Measurements from ENCODE around the gene SART1. TPM values are rescaled to one million over a fixed set of nuclear protein-coding genes. Genes with fewer than 3 reads are reported as not detected.

Gene SART1
- total RNA-seq, 1 donor from 2014 or later = 36.5 TPM

DNA sequence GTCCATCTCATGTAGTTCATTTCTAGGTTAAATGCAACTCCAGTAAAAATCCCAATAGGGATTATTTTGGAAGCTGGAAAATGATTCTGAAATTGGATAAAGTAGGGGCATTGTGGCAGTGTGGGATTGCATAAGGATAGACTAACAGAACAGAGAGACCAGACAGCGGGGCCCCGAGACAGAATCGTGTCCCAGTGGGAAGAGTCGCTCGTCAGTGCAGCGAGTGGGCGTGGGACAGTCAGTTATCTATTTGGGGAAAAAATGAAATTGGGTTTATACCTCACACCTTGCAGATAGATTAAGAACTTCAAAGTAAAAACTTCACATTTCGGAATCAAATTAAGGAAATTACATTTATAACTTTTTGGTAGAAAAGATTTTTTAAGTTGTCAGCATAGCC lies 10.6 kb downstream of the SART1 start:
- Histone ChIP-seq H3K79me2 (ENCODE audit: insufficient read depth, low read length) (no peaks in the 10 kb centered on the region), H3K9ac (ENCODE audit: low read length) (no peak overlapping the region), H3K4me1 (ENCODE audit: insufficient read depth, low read length) (no peaks in the 10 kb centered on the region), H3K4me3 (ENCODE audit: insufficient read depth, low read depth, low read length) (no peak overlapping the region), H3K27ac (ENCODE audit: low read depth, low read length) (no peak overlapping the region), H3K9me3 (ENCODE audit: insufficient read depth, low read depth, low read length) (no peaks in the 10 kb centered on the region), H3K36me3 (ENCODE audit: insufficient read depth, low read length) (peaks cover 26% of the 10 kb centered on the region), H4K20me1 (ENCODE audit: insufficient read depth, low read length) (peaks cover 26% of the 10 kb centered on the region), H3K4me2 (ENCODE audit: low read length) (no peak overlapping the region), H3K27me3 (ENCODE audit: insufficient read depth, low read length) (no peaks in the 10 kb centered on the region), H2AFZ (ENCODE audit: low read depth, low read length) (no peak overlapping the region)
- Mint-ChIP-seq H3K4me1 (ENCODE audit: low read depth, unreplicated experiment) (peaks cover 2% of the 10 kb centered on the region), H3K4me3 (ENCODE audit: unreplicated experiment) (no peak overlapping the region), H3K27me3 (ENCODE audit: low read depth, unreplicated experiment) (no peaks in the 10 kb centered on the region), H3K27ac (ENCODE audit: unreplicated experiment) (no peak overlapping the region), H3K9me3 (ENCODE audit: unreplicated experiment) (no peaks in the 10 kb centered on the region), H3K36me3 (ENCODE audit: low read depth, unreplicated experiment) (peaks cover 13% of the 10 kb centered on the region)
- no peak for DNase-seq (ENCODE audit: low read depth)
- no peak for FAIRE-seq
- no peak for TF ChIP-seq EZH2 (IDR thresholded peaks at IDR 0.05; ENCODE audit: insufficient read depth, low read length)
- TF ChIP-seq, protein P1, sequence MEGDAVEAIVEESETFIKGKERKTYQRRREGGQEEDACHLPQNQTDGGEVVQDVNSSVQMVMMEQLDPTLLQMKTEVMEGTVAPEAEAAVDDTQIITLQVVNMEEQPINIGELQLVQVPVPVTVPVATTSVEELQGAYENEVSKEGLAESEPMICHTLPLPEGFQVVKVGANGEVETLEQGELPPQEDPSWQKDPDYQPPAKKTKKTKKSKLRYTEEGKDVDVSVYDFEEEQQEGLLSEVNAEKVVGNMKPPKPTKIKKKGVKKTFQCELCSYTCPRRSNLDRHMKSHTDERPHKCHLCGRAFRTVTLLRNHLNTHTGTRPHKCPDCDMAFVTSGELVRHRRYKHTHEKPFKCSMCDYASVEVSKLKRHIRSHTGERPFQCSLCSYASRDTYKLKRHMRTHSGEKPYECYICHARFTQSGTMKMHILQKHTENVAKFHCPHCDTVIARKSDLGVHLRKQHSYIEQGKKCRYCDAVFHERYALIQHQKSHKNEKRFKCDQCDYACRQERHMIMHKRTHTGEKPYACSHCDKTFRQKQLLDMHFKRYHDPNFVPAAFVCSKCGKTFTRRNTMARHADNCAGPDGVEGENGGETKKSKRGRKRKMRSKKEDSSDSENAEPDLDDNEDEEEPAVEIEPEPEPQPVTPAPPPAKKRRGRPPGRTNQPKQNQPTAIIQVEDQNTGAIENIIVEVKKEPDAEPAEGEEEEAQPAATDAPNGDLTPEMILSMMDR (IDR thresholded peaks at IDR 0.05; ENCODE audit: insufficient read depth, low read depth, low read length) = no peak

DNA sequence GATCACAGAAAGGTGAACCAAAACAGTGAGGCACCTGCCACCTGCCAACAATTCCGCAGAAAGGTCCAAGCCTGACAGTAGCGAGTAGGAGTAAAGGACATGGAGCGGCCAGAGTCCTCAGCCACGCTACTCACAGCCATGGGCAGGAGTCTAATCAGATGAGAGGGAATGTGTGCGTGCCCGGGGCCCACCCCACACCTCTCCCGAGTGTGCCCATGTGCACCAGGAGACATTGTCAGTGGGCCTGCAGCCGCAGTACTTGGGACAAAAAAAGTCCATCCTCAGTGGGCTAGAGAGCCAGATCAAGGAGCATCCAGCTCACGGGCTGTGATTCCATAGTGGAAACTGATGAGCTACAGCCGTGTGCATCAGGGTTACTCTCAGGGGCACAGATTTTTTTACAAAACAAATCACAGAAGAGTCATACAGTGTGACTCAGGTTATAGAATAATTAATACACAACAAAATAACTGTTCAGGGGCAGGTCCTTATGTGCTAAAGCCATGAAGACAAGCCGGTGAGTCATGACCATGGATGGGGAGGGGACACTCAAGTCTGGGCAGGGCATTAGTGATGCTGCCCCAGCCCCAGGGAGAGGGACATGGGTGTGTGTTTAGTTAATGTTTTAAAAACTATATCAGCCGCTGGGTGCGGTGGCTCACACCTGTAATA lies 12.0 kb downstream of the SART1 start:
- Histone ChIP-seq H3K9ac (ENCODE audit: low read length) (no peak overlapping the region), H3K79me2 (ENCODE audit: insufficient read depth, low read length) (no peaks in the 10 kb centered on the region), H3K27ac (ENCODE audit: low read depth, low read length) (no peak overlapping the region), H3K4me3 (ENCODE audit: insufficient read depth, low read depth, low read length) (no peak overlapping the region), H3K36me3 (ENCODE audit: insufficient read depth, low read length) (peaks cover 25% of the 10 kb centered on the region), H3K27me3 (ENCODE audit: insufficient read depth, low read length) (no peaks in the 10 kb centered on the region), H3K9me3 (ENCODE audit: insufficient read depth, low read depth, low read length) (no peaks in the 10 kb centered on the region), H3K4me1 (ENCODE audit: insufficient read depth, low read length) (no peaks in the 10 kb centered on the region), H2AFZ (ENCODE audit: low read depth, low read length) (no peak overlapping the region), H4K20me1 (ENCODE audit: insufficient read depth, low read length) (peaks cover 21% of the 10 kb centered on the region), H3K4me2 (ENCODE audit: low read length) (no peak overlapping the region)
- FAIRE-seq (no peak), DNase-seq (ENCODE audit: low read depth) (peak; percentile 36)
- Mint-ChIP-seq H3K36me3 (ENCODE audit: low read depth, unreplicated experiment) (peaks cover 10% of the 10 kb centered on the region), H3K9me3 (ENCODE audit: unreplicated experiment) (no peaks in the 10 kb centered on the region), H3K4me1 (ENCODE audit: low read depth, unreplicated experiment) (peaks cover 2% of the 10 kb centered on the region), H3K27ac (ENCODE audit: unreplicated experiment) (no peak overlapping the region), H3K27me3 (ENCODE audit: low read depth, unreplicated experiment) (no peaks in the 10 kb centered on the region), H3K4me3 (ENCODE audit: unreplicated experiment) (peak overlapping the region; percentile 22)
- TF ChIP-seq EZH2 (IDR thresholded peaks at IDR 0.05; ENCODE audit: insufficient read depth, low read length) = no peak
- TF ChIP-seq, protein P1 (IDR thresholded peaks at IDR 0.05; ENCODE audit: insufficient read depth, low read depth, low read length) = no peak

DNA sequence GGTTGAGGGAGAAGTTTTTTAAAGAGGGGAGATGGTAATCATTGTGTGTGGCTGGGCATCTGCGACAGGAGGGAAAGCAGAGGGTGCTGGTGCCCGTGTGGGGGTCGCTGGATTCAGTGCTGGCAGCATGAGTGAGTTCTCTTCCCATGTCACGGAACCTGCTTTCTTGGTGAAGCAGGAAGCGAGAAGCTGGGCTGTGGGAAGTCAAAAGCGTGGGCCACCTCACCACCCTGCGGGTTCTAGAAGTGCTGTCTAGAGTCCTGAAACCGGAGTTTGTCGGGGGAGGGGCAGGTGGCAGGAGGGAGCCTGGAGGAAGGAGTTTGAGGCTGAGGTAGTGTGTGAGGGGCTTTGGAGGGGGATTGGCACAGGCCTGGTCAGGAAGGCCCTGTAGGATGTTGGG lies 14.2 kb downstream of the SART1 start:
- no peak for DNase-seq (ENCODE audit: low read depth)
- Histone ChIP-seq H3K27me3 (ENCODE audit: insufficient read depth, low read length) (no peaks in the 10 kb centered on the region), H3K4me2 (ENCODE audit: low read length) (no peak overlapping the region), H3K27ac (ENCODE audit: low read depth, low read length) (no peak overlapping the region), H3K79me2 (ENCODE audit: insufficient read depth, low read length) (no peaks in the 10 kb centered on the region), H4K20me1 (ENCODE audit: insufficient read depth, low read length) (peaks cover 13% of the 10 kb centered on the region), H3K9me3 (ENCODE audit: insufficient read depth, low read depth, low read length) (no peaks in the 10 kb centered on the region), H3K36me3 (ENCODE audit: insufficient read depth, low read length) (peaks cover 12% of the 10 kb centered on the region), H3K4me1 (ENCODE audit: insufficient read depth, low read length) (no peaks in the 10 kb centered on the region), H3K9ac (ENCODE audit: low read length) (no peak overlapping the region), H2AFZ (ENCODE audit: low read depth, low read length) (no peak overlapping the region), H3K4me3 (ENCODE audit: insufficient read depth, low read depth, low read length) (no peak overlapping the region)
- TF ChIP-seq EZH2 (IDR thresholded peaks at IDR 0.05; ENCODE audit: insufficient read depth, low read length) = no peak
- TF ChIP-seq, protein P1 (IDR thresholded peaks at IDR 0.05; ENCODE audit: insufficient read depth, low read depth, low read length) = no peak
- peaks cover 2% of the 10 kb centered on the region for H3K4me1 Mint-ChIP-seq (ENCODE audit: low read depth, unreplicated experiment)
- no peak for FAIRE-seq
- H3K4me3 Mint-ChIP-seq (ENCODE audit: unreplicated experiment) = no peak overlapping the region
- no peaks in the 10 kb centered on the region for H3K9me3 Mint-ChIP-seq (ENCODE audit: unreplicated experiment)
- no peaks in the 10 kb centered on the region for H3K27me3 Mint-ChIP-seq (ENCODE audit: low read depth, unreplicated experiment)
- peaks cover 13% of the 10 kb centered on the region for H3K36me3 Mint-ChIP-seq (ENCODE audit: low read depth, unreplicated experiment)
- peak overlapping the region; percentile 29 for H3K27ac Mint-ChIP-seq (ENCODE audit: unreplicated experiment)
